Ishikawa (cell line): ENCODE results near the gene SNRPF.

Source experiments
- CEBPB ChIP-seq: IDR thresholded peaks from 2 replicates; pipeline ENCODE4 v1.6.1; 2012
- CREB1 ChIP-seq: IDR thresholded peaks from 2 replicates; pipeline ENCODE4 v1.6.1; 2012; ENCODE audit warnings: low read depth
- EGR1 ChIP-seq: IDR thresholded peaks from 2 replicates; pipeline ENCODE4 v1.6.1; 2012
- EP300 ChIP-seq: IDR thresholded peaks from 2 replicates; pipeline ENCODE4 v1.6.1; 2012; ENCODE audit warnings: borderline replicate concordance
- FOXM1 ChIP-seq: IDR thresholded peaks from 2 replicates; pipeline ENCODE4 v1.6.1; 2012; ENCODE audit warnings: low read depth, borderline replicate concordance
- MAX ChIP-seq: IDR thresholded peaks from 2 replicates; pipeline ENCODE4 v1.6.1; 2012
- NFIC ChIP-seq: IDR thresholded peaks from 2 replicates; pipeline ENCODE4 v1.6.1; 2012
- RAD21 ChIP-seq: IDR thresholded peaks from 2 replicates; pipeline ENCODE4 v1.6.1; 2012; ENCODE audit warnings: low read depth
- REST ChIP-seq: IDR thresholded peaks from 2 replicates; pipeline ENCODE4 v1.6.1; 2012; ENCODE audit warnings: low read depth, mild to moderate bottlenecking
- TAF1 ChIP-seq: IDR thresholded peaks from 2 replicates; pipeline ENCODE4 v1.6.1; 2012; ENCODE audit warnings: low read depth, mild to moderate bottlenecking
- TEAD4 ChIP-seq: IDR thresholded peaks from 2 replicates; pipeline ENCODE4 v1.6.1; 2012
- USF1 ChIP-seq: IDR thresholded peaks from 2 replicates; pipeline ENCODE4 v1.6.1; 2012
- YY1 ChIP-seq: IDR thresholded peaks from 2 replicates; pipeline ENCODE4 v1.6.1; 2012; ENCODE audit warnings: low read depth

SNRPF gene

GRCh38 chr12:95908573-95908972 lies 49.8 kb downstream of the SNRPF start:
- TF ChIP-seq NFIC (no peak), CREB1 (no peak), REST (no peak), TEAD4 (no peak), MAX (no peak), EGR1 (no peak), CEBPB (no peak), FOXM1 (no peak), TAF1 (no peak), RAD21 (no peak), YY1 (no peak), USF1 (no peak)

- TF ChIP-seq EP300 (no peak), YY1 (no peak), USF1 (no peak), CEBPB (no peak), MAX (no peak), TEAD4 (no peak)
Observed at GRCh38 chr12:95909871-95910270, 51.1 kb downstream of the SNRPF start.
